Measurements from ENCODE around the gene SYNPO. TPM values are rescaled to one million over a fixed set of nuclear protein-coding genes. Genes with fewer than 3 reads are reported as not detected.
A peak's percentile ranks its signal among the peaks of the same experiment; 100 is the strongest.

SYNPO gene
- total and polyA plus RNA-seq, 2 experiments from 2014 or later, result 7.1 to 8.4 TPM

DNA sequence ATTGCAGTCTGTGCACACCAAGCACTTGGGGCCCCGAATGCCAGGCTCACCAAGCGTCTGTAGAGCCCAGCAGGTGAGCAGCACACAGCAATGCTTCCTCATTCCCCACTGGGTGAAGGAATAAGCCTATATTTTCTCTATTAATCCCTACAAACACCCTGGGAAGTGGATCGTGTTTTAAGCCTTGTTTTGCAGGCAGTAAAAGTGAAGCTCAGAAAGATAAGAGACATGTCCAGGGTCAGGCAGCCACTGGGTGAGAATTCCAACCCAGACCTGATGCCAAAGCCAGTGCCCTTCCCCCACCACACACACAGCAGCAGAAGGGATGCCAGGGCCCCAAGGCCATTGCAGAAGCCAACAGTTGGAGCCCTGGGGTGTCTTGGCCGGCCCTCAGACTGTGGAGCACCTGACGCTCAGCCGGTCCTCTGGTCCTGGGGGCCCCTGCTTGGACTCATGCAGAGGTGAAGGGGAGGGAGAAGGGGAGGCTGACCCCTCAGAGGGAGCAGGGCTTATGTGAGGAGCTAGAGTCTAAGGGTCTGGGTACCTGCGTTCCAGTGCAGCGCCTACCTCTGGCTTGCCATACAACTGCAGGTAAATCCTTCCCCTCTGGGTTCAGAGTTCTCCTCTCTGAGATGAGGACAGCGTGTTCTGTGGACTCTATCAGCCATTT lies 26.3 kb upstream of the SYNPO start:
- H4K20me1 ChIP-seq (ENCODE audit: insufficient read depth, poor library complexity, severe bottlenecking), result no peaks in the 10 kb centered on the region
- no peaks in the 10 kb centered on the region for H3K36me3 ChIP-seq (replicated peaks; ENCODE audit: insufficient read depth, low read depth)
- no peak overlapping the region for H3K4me3 ChIP-seq
- H3K4me2 ChIP-seq, result no peak overlapping the region
- no peaks in the 10 kb centered on the region for H3K79me2 ChIP-seq
- no peaks in the 10 kb centered on the region for H3K27me3 ChIP-seq
- 71% methylated on average over 9 of the region's 9 CpGs for WGBS (ENCODE audit: low lambda C conversion rate, missing lambda C conversion rate)
- no peak for TF ChIP-seq EZH2phosphoT487 (IDR thresholded peaks at IDR 0.05; ENCODE audit: low read depth, severe bottlenecking, unreplicated experiment)
- TF ChIP-seq, protein P1, sequence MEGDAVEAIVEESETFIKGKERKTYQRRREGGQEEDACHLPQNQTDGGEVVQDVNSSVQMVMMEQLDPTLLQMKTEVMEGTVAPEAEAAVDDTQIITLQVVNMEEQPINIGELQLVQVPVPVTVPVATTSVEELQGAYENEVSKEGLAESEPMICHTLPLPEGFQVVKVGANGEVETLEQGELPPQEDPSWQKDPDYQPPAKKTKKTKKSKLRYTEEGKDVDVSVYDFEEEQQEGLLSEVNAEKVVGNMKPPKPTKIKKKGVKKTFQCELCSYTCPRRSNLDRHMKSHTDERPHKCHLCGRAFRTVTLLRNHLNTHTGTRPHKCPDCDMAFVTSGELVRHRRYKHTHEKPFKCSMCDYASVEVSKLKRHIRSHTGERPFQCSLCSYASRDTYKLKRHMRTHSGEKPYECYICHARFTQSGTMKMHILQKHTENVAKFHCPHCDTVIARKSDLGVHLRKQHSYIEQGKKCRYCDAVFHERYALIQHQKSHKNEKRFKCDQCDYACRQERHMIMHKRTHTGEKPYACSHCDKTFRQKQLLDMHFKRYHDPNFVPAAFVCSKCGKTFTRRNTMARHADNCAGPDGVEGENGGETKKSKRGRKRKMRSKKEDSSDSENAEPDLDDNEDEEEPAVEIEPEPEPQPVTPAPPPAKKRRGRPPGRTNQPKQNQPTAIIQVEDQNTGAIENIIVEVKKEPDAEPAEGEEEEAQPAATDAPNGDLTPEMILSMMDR (IDR thresholded peaks at IDR 0.05; ENCODE audit: poor library complexity), result peak; percentile 26
- DNase-seq (ENCODE audit: low spot score), result no peak
- H3K9me2 ChIP-seq (replicated peaks; ENCODE audit: insufficient read depth), result no peaks in the 10 kb centered on the region
- H3K4me1 ChIP-seq (ENCODE audit: insufficient read depth), result peaks cover 64% of the 10 kb centered on the region
- no peaks in the 10 kb centered on the region for H3K9me3 ChIP-seq (ENCODE audit: low read depth)
- no peak overlapping the region for H2AFZ ChIP-seq
- no peak overlapping the region for H3K27ac ChIP-seq

DNA sequence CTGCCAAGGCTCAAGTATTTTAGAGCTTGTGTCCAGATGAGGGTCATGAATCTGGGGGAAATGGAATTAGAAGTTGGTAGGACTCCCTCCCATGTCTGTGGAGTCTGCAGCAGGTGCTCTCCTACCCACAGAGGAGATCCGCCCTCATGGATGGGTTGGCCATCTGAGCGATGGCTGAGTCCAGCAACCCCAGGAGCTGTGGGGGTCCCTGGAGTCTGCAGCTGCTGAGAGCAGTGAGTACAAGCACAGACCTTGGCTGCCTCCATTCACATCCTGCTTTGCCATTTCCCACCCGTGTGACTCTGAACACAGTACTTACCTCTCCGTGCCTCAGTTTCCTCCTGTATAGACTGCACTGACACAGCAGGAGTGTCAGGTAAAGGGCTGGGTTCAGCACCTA lies 25.8 kb upstream of the SYNPO start:
- H3K36me3 ChIP-seq (replicated peaks; ENCODE audit: insufficient read depth, low read depth), result no peaks in the 10 kb centered on the region
- H3K27ac ChIP-seq, result no peak overlapping the region
- peaks cover 69% of the 10 kb centered on the region for H3K4me1 ChIP-seq (ENCODE audit: insufficient read depth)
- WGBS (ENCODE audit: low lambda C conversion rate, missing lambda C conversion rate), result 91% methylated on average over 4 of the region's 4 CpGs
- no peaks in the 10 kb centered on the region for H3K79me2 ChIP-seq
- no peak overlapping the region for H3K4me3 ChIP-seq
- no peaks in the 10 kb centered on the region for H3K9me2 ChIP-seq (replicated peaks; ENCODE audit: insufficient read depth)
- no peaks in the 10 kb centered on the region for H3K9me3 ChIP-seq (ENCODE audit: low read depth)
- no peaks in the 10 kb centered on the region for H3K27me3 ChIP-seq
- H3K4me2 ChIP-seq, result no peak overlapping the region
- TF ChIP-seq EZH2phosphoT487 (IDR thresholded peaks at IDR 0.05; ENCODE audit: low read depth, severe bottlenecking, unreplicated experiment) (no peak), EZH2 (IDR thresholded peaks at IDR 0.05; ENCODE audit: borderline replicate concordance) (no peak)
- TF ChIP-seq, protein P1 (IDR thresholded peaks at IDR 0.05; ENCODE audit: poor library complexity), result no peak
- no peaks in the 10 kb centered on the region for H4K20me1 ChIP-seq (ENCODE audit: insufficient read depth, poor library complexity, severe bottlenecking)
- no peak overlapping the region for H2AFZ ChIP-seq
- DNase-seq (ENCODE audit: low spot score), result no peak

DNA sequence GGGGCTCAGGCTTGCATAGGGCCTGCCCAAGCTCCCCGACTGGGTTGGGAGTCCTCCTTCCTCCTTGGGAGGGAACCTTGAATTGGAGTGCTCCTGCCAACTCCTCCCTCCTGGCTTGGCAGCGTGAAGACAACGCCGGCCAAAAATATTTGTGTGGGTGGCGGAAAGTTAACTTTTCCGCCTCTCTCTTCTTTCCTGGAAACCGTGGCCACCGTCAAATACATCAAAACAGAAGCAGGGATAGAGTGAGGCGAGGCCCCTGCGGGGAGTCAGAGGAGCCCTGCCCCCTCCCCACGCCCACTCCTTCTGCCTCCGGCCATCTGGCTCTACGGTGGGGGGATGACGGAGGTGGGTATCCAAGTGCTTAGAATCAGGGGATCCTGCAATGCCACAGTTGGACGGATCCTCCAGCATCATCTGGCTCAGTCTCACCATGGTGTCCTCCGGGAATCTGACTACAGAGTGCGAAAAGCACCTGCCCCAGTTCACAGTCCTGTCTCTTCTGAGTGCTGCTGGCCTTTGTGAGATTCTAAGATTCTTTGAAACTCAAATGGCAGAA lies 25.2 kb upstream of the SYNPO start:
- peaks cover 65% of the 10 kb centered on the region for H3K4me1 ChIP-seq (ENCODE audit: insufficient read depth)
- WGBS (ENCODE audit: low lambda C conversion rate, missing lambda C conversion rate), result 47% methylated on average over 17 of the region's 17 CpGs
- H3K27me3 ChIP-seq, result no peaks in the 10 kb centered on the region
- H2AFZ ChIP-seq, result no peak overlapping the region
- peak overlapping the region; percentile 49 for H3K27ac ChIP-seq
- TF ChIP-seq EZH2phosphoT487 (IDR thresholded peaks at IDR 0.05; ENCODE audit: low read depth, severe bottlenecking, unreplicated experiment) (no peak), EZH2 (IDR thresholded peaks at IDR 0.05; ENCODE audit: borderline replicate concordance) (no peak)
- TF ChIP-seq, protein P1 (IDR thresholded peaks at IDR 0.05; ENCODE audit: poor library complexity), result no peak
- H3K4me2 ChIP-seq, result peak overlapping the region; percentile 33
- H3K4me3 ChIP-seq, result no peak overlapping the region
- no peak for DNase-seq (ENCODE audit: low spot score)
- no peaks in the 10 kb centered on the region for H3K9me2 ChIP-seq (replicated peaks; ENCODE audit: insufficient read depth)
- no peaks in the 10 kb centered on the region for H3K9me3 ChIP-seq (ENCODE audit: low read depth)
- H3K79me2 ChIP-seq, result no peaks in the 10 kb centered on the region
- no peaks in the 10 kb centered on the region for H3K36me3 ChIP-seq (replicated peaks; ENCODE audit: insufficient read depth, low read depth)
- H4K20me1 ChIP-seq (ENCODE audit: insufficient read depth, poor library complexity, severe bottlenecking), result no peaks in the 10 kb centered on the region

Data from hepatocyte (in vitro differentiated cells).